CD4-positive, alpha-beta T cell (primary cell): ENCODE measurements around the gene GABRD. TPM values are rescaled to one million over a fixed set of nuclear protein-coding genes. Genes with fewer than 3 reads are reported as not detected.
"Not testable (repeated sequence)": the region's sequence is repeated elsewhere in the genome, so short reads cannot be mapped to it uniquely, and the experiment has no call there.

Source experiments
- ATAC-seq: fragments of 200-7000 bp; cut with Tn5 transposase; one replicate; pipeline ENCODE4 v1.10.0; 2022; ENCODE audit warnings: mild to moderate bottlenecking; ENCODE audit not compliant: poor library complexity
- CTCF ChIA-PET: fragments of 350-600 bp; sonication (Branson Sonifier 250); formaldehyde crosslinking; loops from one replicate; lab custom pipeline; 2021; ENCODE audit warnings: antibody characterized with exemption, inconsistent platforms; lab: Charles Lee
- POLR2A ChIA-PET: fragments of 350-600 bp; sonication (Branson Sonifier 250); formaldehyde crosslinking; loops from one replicate; lab custom pipeline; 2021; ENCODE audit warnings: antibody characterized with exemption, inconsistent platforms; lab: Charles Lee
- DNase-seq, 14 experiments: peaks; one replicate each; pipeline ENCODE4 v3.0.0-alpha.2; 2013 to 2020; ENCODE audit warnings: mixed read lengths in 2 of 14
- H3K27ac ChIP-seq, 2 donors: one replicate each; pipeline versions ENCODE4 v1.5.1 to v1.7.0; 2013; ENCODE audit warnings: low read length in 2 of 2, low read depth in 1 of 2, mild to moderate bottlenecking in 1 of 2
- H3K27me3 ChIP-seq, 2 experiments: 1 replicate in 1 of 2; 2 replicates in 1 of 2; pipeline versions ENCODE4 v1.6.1 to v1.7.0; 2013; ENCODE audit warnings: low read length in 2 of 2, control low read depth in 1 of 2, mild to moderate bottlenecking in 1 of 2, moderate library complexity in 1 of 2; ENCODE audit not compliant: insufficient read depth in 2 of 2, control insufficient read depth in 1 of 2
- H3K36me3 ChIP-seq: one replicate; pipeline ENCODE4 v1.6.1; 2013; ENCODE audit warnings: low read length, control low read depth; ENCODE audit not compliant: insufficient read depth
- H3K4me1 ChIP-seq: one replicate; pipeline ENCODE4 v1.6.1; 2013; ENCODE audit warnings: low read length, control low read depth; ENCODE audit not compliant: insufficient read depth
- H3K4me3 ChIP-seq: one replicate; pipeline ENCODE4 v1.5.1; 2013; ENCODE audit warnings: mild to moderate bottlenecking, low read length, moderate library complexity
- H3K9me3 ChIP-seq, 2 experiments: 1 replicate in 1 of 2; 2 replicates in 1 of 2; pipeline versions ENCODE4 v1.6.1 to v1.7.0; 2013; ENCODE audit warnings: low read length in 2 of 2, mild to moderate bottlenecking in 2 of 2, control low read depth in 1 of 2, moderate library complexity in 1 of 2; ENCODE audit not compliant: control insufficient read depth in 1 of 2, insufficient read depth in 1 of 2
- H3K27ac Mint-ChIP-seq: one replicate; pipeline ENCODE4 v1.8.0; 2020; ENCODE audit warnings: mixed read lengths
- H3K27me3 Mint-ChIP-seq: one replicate; pipeline ENCODE4 v1.8.0; 2021; ENCODE audit warnings: mixed read lengths
- H3K36me3 Mint-ChIP-seq: one replicate; pipeline ENCODE4 v1.8.0; 2021; ENCODE audit warnings: low read depth, mixed read lengths
- H3K4me1 Mint-ChIP-seq: one replicate; pipeline ENCODE4 v1.8.0; 2021; ENCODE audit warnings: low read depth, mixed read lengths
- H3K4me3 Mint-ChIP-seq: one replicate; pipeline ENCODE4 v1.8.0; 2020; ENCODE audit warnings: mild to moderate bottlenecking, mixed read lengths
- H3K9me3 Mint-ChIP-seq: one replicate; pipeline ENCODE4 v1.8.0; 2020; ENCODE audit warnings: mixed read lengths
- intact Hi-C, 2 experiments: fragments of 100-400 bp; cut with DNase I in 1 of 2; cut with micrococcal nuclease in 1 of 2; formaldehyde crosslinking; loops; one replicate each; pipeline versions ENCODE4 v1.15.1 to v1.9.0; 2023 to 2025; cut with DNase I, micrococcal nuclease
- total RNA-seq, 174 experiments: library from RNA in 2 of 174; stranded (reverse) in 2 of 174; gene quantifications; one replicate each; pipeline ENCODE4 v1.2.3 and lab custom pipeline; 2021 to 2026
- TF ChIP-seq, protein P1 (sequence below): fragments of 200-600 bp; IDR thresholded peaks from one replicate; pipeline ENCODE4 v1.8.0; 2022; ENCODE audit warnings: antibody characterized with exemption, mild to moderate bottlenecking

Gene GABRD
- total RNA-seq, 2 experiments from 2014 or later, result 0.38 to 0.42 TPM

DNA sequence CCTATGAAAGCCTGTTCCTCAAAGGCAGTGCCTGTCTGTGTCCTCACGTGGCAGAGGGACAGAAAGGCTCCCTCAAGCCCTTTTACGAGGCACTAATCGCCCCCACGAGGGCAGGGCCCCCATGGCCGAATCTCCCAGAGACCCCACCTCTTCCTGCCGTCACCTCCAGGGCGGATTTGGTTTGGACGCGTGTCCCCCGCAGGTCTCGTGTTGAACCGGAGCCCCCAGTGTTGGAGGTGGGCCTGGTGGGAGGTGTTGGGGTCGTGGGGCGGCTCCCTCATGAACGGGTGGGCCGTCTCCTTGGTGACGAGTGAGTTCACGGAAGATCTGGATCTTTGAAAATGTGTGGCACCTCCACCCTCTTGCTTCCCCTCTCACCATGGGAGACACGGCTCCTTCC lies 43.1 kb upstream of the GABRD start:
- Mint-ChIP-seq H3K27ac (no peak overlapping the region), H3K9me3 (no peaks in the 10 kb centered on the region), H3K36me3 (no peaks in the 10 kb centered on the region), H3K27me3 (no peaks in the 10 kb centered on the region), H3K4me3 (no peak overlapping the region), H3K4me1 (no peaks in the 10 kb centered on the region)
- ChIA-PET CTCF (no interaction called here), POLR2A (no interaction called here)
- peaks cover 0 to 3% of the 10 kb centered on the region in 2 experiments for H3K27me3 ChIP-seq
- no peaks in the 10 kb centered on the region for H3K36me3 ChIP-seq
- DNase-seq, result peak in 1 of 14 experiments; percentile 10
- H3K9me3 ChIP-seq, result peaks cover 0 to 33% of the 10 kb centered on the region in 2 experiments
- no peak for ATAC-seq
- intact Hi-C loops, result no loop called here
- no peak overlapping the region for H3K27ac ChIP-seq
- no peaks in the 10 kb centered on the region for H3K4me1 ChIP-seq
- TF ChIP-seq, protein P1, sequence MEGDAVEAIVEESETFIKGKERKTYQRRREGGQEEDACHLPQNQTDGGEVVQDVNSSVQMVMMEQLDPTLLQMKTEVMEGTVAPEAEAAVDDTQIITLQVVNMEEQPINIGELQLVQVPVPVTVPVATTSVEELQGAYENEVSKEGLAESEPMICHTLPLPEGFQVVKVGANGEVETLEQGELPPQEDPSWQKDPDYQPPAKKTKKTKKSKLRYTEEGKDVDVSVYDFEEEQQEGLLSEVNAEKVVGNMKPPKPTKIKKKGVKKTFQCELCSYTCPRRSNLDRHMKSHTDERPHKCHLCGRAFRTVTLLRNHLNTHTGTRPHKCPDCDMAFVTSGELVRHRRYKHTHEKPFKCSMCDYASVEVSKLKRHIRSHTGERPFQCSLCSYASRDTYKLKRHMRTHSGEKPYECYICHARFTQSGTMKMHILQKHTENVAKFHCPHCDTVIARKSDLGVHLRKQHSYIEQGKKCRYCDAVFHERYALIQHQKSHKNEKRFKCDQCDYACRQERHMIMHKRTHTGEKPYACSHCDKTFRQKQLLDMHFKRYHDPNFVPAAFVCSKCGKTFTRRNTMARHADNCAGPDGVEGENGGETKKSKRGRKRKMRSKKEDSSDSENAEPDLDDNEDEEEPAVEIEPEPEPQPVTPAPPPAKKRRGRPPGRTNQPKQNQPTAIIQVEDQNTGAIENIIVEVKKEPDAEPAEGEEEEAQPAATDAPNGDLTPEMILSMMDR, result no peak
- H3K4me3 ChIP-seq, result no peak overlapping the region

DNA sequence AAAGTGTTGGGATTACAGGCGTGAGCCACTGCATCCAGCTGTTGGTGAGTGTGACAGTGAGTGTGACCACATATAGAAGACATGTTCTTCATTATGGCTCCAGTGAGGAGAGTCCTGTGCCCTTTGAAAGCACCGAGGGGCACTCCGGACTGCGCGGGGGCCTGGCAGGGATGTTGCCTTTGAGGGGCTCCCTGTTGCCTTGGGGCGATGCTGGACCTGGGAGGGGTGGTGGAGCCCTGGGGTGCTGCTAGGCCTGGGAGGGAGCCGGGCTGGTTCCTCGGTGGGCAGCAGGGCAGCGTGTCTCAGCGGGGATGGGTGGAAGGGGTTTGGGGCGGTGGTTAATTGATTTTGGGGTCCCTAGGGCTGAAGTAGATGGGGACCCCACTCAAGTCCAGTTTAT lies 41.0 kb upstream of the GABRD start:
- DNase-seq (peak in 1 of 14 experiments; percentile 5), ATAC-seq (no peak)
- Mint-ChIP-seq H3K36me3 (no peaks in the 10 kb centered on the region), H3K27ac (no peak overlapping the region), H3K9me3 (no peaks in the 10 kb centered on the region), H3K4me1 (no peaks in the 10 kb centered on the region), H3K27me3 (no peaks in the 10 kb centered on the region), H3K4me3 (no peak overlapping the region)
- POLR2A ChIA-PET, result no interaction called here
- no peaks in the 10 kb centered on the region for H3K36me3 ChIP-seq
- H3K4me3 ChIP-seq, result no peak overlapping the region
- no peak overlapping the region for H3K27ac ChIP-seq
- CTCF ChIA-PET, result no interaction called here
- TF ChIP-seq, protein P1, result no peak
- H3K27me3 ChIP-seq, result peaks cover 0 to 3% of the 10 kb centered on the region in 2 experiments
- H3K4me1 ChIP-seq, result no peaks in the 10 kb centered on the region
- intact Hi-C loops, result no loop called here
- H3K9me3 ChIP-seq, result peaks cover 0 to 33% of the 10 kb centered on the region in 2 experiments

DNA sequence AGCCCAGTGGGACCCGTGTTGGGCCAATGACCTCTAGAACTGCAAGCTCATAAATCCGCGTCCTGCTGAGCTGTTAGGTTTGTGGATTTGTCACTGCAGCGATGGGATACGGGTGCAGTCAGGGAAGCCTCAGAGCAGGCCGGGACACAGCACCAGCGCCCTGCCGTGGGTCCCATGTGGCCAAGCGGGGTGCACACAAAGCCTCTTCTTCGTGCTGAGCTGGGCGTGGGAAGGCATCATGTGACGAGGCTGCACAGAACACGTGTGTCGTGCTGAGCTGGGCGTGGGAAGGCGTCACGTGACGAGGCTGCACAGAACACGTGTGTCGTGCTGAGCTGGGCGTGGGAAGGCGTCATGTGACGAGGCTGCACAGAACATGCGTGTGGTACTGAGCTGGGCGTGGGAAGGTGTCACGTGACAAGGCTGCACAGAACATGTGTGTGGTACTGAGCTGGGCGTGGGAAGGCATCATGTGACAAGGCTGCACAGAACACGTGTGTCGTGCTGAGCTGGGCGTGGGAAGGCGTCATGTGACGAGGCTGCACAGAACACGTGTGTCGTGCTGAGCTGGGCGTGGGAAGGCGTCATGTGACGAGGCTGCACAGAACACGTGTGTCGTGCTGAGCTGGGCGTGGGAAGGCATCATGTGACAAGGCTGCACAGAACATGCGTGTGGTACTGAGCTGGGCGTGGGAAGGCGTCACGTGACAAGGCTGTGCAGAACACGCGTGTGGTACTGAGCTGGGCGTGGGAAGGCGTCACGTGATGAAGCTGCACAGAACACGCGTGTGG lies 40.3 kb upstream of the GABRD start:
- H3K4me1 Mint-ChIP-seq, H3K4me3 ChIP-seq, H3K27me3 Mint-ChIP-seq, H3K9me3 Mint-ChIP-seq, H3K36me3 ChIP-seq, intact Hi-C loops, H3K4me3 Mint-ChIP-seq, POLR2A ChIA-PET, H3K4me1 ChIP-seq, H3K27ac ChIP-seq, H3K27me3 ChIP-seq, ATAC-seq, H3K27ac Mint-ChIP-seq, H3K36me3 Mint-ChIP-seq, CTCF ChIA-PET: not testable (repeated sequence)
- H3K9me3 ChIP-seq, result peaks cover 0 to 32% of the 10 kb centered on the region in 2 experiments
- peak in 1 of 14 experiments; percentile 9 for DNase-seq
